Adrenal gland (tissue), 5 donors: Measurements from ENCODE around the gene STPG4.

Experiments used
- POLR2A ChIP-seq, 2 donors: fragments of 450-650 bp; IDR thresholded peaks; one replicate each; pipeline ENCODE4 v1.6.1; 2017; ENCODE audit warnings: antibody characterized with exemption in 2 of 2, mild to moderate bottlenecking in 2 of 2, moderate library complexity in 1 of 2
- TF ChIP-seq, protein P1 (sequence below), 6 experiments: fragments of 450-650 bp in 4 of 6; fragments of 200-600 bp in 2 of 6; sonication (generic) in 1 of 6; IDR thresholded peaks; 1 replicate in 5 of 6; 2 replicates in 1 of 6; pipeline versions ENCODE4 v1.5.1 to v1.8.0; 2016 to 2021; ENCODE audit warnings: antibody characterized with exemption in 6 of 6, mild to moderate bottlenecking in 2 of 6, moderate library complexity in 1 of 6
- donor health status: DM: no; HTN: no; CAD: no.

- TF ChIP-seq, protein P1, sequence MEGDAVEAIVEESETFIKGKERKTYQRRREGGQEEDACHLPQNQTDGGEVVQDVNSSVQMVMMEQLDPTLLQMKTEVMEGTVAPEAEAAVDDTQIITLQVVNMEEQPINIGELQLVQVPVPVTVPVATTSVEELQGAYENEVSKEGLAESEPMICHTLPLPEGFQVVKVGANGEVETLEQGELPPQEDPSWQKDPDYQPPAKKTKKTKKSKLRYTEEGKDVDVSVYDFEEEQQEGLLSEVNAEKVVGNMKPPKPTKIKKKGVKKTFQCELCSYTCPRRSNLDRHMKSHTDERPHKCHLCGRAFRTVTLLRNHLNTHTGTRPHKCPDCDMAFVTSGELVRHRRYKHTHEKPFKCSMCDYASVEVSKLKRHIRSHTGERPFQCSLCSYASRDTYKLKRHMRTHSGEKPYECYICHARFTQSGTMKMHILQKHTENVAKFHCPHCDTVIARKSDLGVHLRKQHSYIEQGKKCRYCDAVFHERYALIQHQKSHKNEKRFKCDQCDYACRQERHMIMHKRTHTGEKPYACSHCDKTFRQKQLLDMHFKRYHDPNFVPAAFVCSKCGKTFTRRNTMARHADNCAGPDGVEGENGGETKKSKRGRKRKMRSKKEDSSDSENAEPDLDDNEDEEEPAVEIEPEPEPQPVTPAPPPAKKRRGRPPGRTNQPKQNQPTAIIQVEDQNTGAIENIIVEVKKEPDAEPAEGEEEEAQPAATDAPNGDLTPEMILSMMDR (IDR thresholded peaks at IDR 0.05), result no peak
- TF ChIP-seq POLR2A (IDR thresholded peaks at IDR 0.05), result no peak
Measured at GRCh38 chr2:47173986-47174732, 19.1 kb upstream of the STPG4 start.
